ENCODE results near the gene USP3. TPM values are rescaled to one million over a fixed set of nuclear protein-coding genes. Genes with fewer than 3 reads are reported as not detected.

Gene USP3
- total and polyA plus RNA-seq, 2 of the 4 experiments (the other 2 are of a cell fraction): 17.3 to 52.3 TPM

DNA sequence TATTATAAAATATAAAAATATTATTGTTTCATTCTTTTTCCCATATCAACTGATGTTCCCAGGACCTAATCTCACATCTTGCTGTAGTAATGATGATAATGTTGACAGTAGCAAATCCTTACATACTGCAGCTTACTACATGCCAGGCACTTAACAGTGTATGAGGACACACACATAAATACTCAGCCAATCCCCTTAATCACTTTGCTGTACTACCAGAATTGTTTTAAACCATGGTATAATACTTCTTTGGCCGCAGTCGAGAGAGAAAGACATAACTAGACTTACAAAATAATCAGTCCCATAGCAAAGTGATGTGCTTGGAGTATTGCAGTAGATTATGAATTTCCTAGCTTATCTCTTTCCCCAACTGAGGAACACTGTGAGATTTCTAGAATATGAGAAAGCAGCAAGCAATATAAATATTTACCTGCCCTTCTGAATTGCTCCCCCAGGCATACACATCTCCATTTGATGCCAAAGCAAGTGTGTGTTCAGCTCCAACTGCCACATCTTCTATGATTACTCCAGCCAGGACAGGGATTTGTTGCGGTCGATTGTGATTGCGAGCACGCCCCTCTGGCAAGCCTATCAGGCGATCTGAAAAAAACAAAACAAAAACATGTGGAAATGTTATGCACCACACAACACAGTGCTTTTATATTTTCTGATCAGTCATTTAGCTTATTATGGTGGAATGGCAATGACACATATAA is 125.8 kb downstream of the USP3 start:
- H3K14ac ChIP-seq (replicated peaks; ENCODE audit: low read depth, low read length): peak overlapping the region; percentile 74; the same call in 1 of the 2 replicates
- H4K8ac ChIP-seq (ENCODE audit: low read depth in 2 of 2, low read length in 2 of 2): no peak overlapping the region
- peaks cover 13% of the 10 kb centered on the region for H3K9me1 ChIP-seq (ENCODE audit: insufficient read depth, low read length)
- H2AK5ac ChIP-seq (ENCODE audit: low read depth, low read length): no peak overlapping the region
- no peak overlapping the region for H2BK15ac ChIP-seq (ENCODE audit: low read depth, low read length)
- in situ Hi-C loops (cut with MboI; ENCODE audit: low sequenced_read_pairs) (loop anchor here (25.0 kb wide), 1 partner anchor 432 kb away; no protein-coding TSS in a partner anchor), dilution Hi-C loops (cut with HindIII; ENCODE audit: low sequenced_read_pairs, unreplicated experiment) (no loop called here), intact Hi-C loops (cut with micrococcal nuclease) (loop anchor here (5.0 kb wide), 1 partner anchor 37 kb away; no protein-coding TSS in a partner anchor)
- no peak overlapping the region for H3K4me3 ChIP-seq (ENCODE audit: insufficient read depth, low read depth, low read length)
- H3K4me1 ChIP-seq (ENCODE audit: control insufficient read depth, insufficient read depth, low read length): peaks cover 11% of the 10 kb centered on the region
- H4K20me1 ChIP-seq (ENCODE audit: insufficient read depth, low read length): no peaks in the 10 kb centered on the region
- no peak overlapping the region for H3K56ac ChIP-seq (ENCODE audit: extremely low read depth, insufficient read depth, low read length)
- H2BK120ac ChIP-seq (ENCODE audit: low read depth, low read length): no peak overlapping the region
- peaks cover 24% of the 10 kb centered on the region for H3K36me3 ChIP-seq (ENCODE audit: control insufficient read depth, insufficient read depth, low read length)
- H2BK20ac ChIP-seq (ENCODE audit: low read depth, low read length): no peak overlapping the region; the same call in 1 of the 2 replicates
- no peak overlapping the region for H4K91ac ChIP-seq (ENCODE audit: insufficient read depth, low read depth, low read length)
- BruUV-seq (replicated peaks): no TSS peak
- no peak overlapping the region for H2AFZ ChIP-seq (replicated peaks; ENCODE audit: low read length, poor library complexity)
- ATAC-seq (ENCODE audit: low read depth) (no peak), DNase-seq (no peak)
- H3K9me3 ChIP-seq (ENCODE audit: control insufficient read depth, insufficient read depth, low read length): no peaks in the 10 kb centered on the region
- H2BK5ac ChIP-seq (ENCODE audit: low read depth, low read length, poor library complexity, severe bottlenecking): no peak overlapping the region
- no CpG with 5 or more reads among the region's 7 CpGs for WGBS, 2 experiments (ENCODE audit: extremely low coverage in 2 of 2, insufficient read length in 1 of 2)
- no peaks in the 10 kb centered on the region for H3K27me3 ChIP-seq (ENCODE audit: control insufficient read depth, insufficient read depth, low read length)
- H3K27ac ChIP-seq (ENCODE audit: insufficient read depth, low read length): no peak overlapping the region
- H3K18ac ChIP-seq (ENCODE audit: low read depth, low read length): no peak overlapping the region
- TF ChIP-seq BHLHE40 (IDR thresholded peaks at IDR 0.05; ENCODE audit: low read depth, low read length) (no peak), MAZ (IDR thresholded peaks at IDR 0.05; ENCODE audit: borderline replicate concordance, low read depth, low read length) (no peak)
- H3K23ac ChIP-seq (ENCODE audit: low read depth, low read length): no peak overlapping the region
- H3K79me1 ChIP-seq (ENCODE audit: low read depth in 1 of 2, low read length in 2 of 2): peaks cover 0 to 7% of the 10 kb centered on the region in 2 experiments; a peak in 1 of 4 replicates
- no peak overlapping the region for H2AK9ac ChIP-seq (replicated peaks; ENCODE audit: low read depth, low read length, poor library complexity)
- ChIA-PET POLR2A (ENCODE audit: unreplicated experiment) (no interaction called here), CTCF (interaction anchor here (1.1 kb wide), 1 partner anchor 14 kb away, joined by 3 read pairs; no protein-coding TSS in a partner anchor)
- no peak overlapping the region for H3K9ac ChIP-seq (ENCODE audit: low read depth, low read length)
- no peak overlapping the region for H4K5ac ChIP-seq (ENCODE audit: low read depth, low read length)
- H3K4ac ChIP-seq (ENCODE audit: low read depth, low read length): no peak overlapping the region
- no peak overlapping the region; the same call in 1 of the 2 replicates for H3K4me2 ChIP-seq (ENCODE audit: low read depth, low read length)
